GM18861 (cell line): ENCODE measurements around the gene KIAA0930.

Source experiments
- ATAC-seq: cut with Tn5 transposase; IDR thresholded peaks from one replicate; pipeline ENCODE4 v1.9.1; 2021; ENCODE audit not compliant: unreplicated experiment

The KIAA0930 gene

DNA sequence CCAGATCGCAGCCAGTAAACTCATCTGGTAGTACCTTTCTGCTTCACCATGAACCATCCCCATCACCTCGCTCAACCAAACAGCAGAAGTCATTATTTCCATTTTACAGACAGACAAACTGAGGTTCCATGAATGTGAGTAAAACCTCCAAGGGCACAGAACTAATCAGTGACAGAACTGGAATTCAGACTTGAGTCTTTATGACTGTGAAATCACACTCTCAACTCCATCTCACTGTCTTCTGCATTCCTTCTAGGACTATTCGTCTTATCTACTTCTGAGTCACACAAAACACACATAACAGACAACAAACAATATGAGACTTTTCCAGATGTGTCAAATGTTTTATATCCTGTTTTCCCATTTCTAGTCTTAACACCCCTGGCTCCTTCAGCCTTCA, 86.3 kb downstream of the KIAA0930 start:
- ATAC-seq: no peak

DNA sequence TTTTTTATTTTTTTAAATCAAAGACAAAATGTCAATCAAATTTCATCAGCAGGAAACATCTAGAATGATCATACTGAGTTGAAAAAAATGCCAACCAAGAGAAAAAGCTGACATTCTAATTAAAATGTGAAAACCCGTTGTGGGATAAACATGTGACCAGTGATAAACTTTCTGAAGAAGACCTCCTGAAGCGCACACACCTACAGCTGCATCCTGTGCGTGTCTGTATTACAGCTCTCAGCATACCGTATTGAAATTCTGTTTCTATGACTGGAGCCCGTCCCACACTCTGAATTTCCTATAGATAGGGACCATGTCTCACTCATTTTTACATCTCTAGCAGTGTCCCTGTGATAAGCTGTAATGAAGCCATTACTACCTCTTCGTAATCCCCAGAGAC, 89.2 kb downstream of the KIAA0930 start:
- ATAC-seq: no peak

DNA sequence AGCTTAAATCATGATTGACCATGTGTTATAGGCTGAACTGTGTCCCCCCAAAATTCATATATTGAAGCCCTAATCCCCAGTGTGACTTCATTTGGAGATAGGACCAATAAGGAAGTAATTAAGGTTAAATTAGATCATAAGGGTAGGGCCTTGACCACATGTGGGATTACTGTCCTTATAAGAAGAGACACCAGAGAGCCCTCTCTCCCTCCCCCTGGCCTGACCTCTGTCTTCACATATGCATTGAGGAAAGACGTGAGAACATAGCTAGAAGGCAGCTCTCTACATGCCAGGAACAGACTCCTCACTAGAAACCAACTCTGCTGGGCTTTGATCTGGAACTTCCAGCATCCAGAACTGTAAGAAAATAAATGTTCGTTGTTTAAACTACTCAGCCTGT, 90.6 kb downstream of the KIAA0930 start:
- no peak for ATAC-seq

DNA sequence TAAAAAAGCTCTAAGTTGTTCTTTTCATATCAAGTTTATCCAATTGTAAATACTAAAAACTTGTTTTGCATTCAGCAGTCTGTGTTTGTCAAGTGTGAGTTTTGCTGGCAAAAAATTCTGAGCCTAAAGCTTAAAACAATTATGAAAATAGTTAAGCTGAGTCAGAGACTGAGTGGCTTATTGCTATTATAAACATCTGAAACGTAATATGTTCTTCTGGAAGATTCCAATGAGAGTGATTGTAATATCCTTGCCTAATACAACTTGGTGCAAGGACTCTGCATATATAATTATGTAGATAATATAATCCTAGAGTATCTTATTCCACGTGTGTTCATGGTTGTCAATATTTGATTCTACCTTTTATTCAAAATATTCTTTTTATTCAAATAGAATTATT, 91.0 kb downstream of the KIAA0930 start:
- no peak for ATAC-seq

- no peak for ATAC-seq
Measured at GRCh38 chr22:45144916-45145315, 95.8 kb downstream of the KIAA0930 start.

- no peak for ATAC-seq
Measured at GRCh38 chr22:45142376-45142775, 98.3 kb downstream of the KIAA0930 start.
